Endothelial cell of umbilical vein (primary cell): ENCODE data around the gene ACOX1.

Source experiments
- CTCF ChIP-seq, 2 donors: IDR thresholded peaks; 1 replicate in 1 of 2; 2 replicates in 1 of 2; pipeline ENCODE4 v1.5.1; 2011; ENCODE audit warnings: low read length in 2 of 2, mild to moderate bottlenecking in 2 of 2, moderate library complexity in 2 of 2, control low read depth in 1 of 2, inconsistent platforms in 1 of 2, low read depth in 1 of 2; ENCODE audit not compliant: insufficient read depth in 1 of 2; ENCODE audit errors: extremely low read depth in 1 of 2
- EZH2 ChIP-seq: IDR thresholded peaks from 2 replicates; pipeline ENCODE4 v1.6.1; 2012; ENCODE audit warnings: borderline replicate concordance, low read depth, mild to moderate bottlenecking, moderate library complexity, low read length, inconsistent platforms; ENCODE audit not compliant: severe bottlenecking
- FOS ChIP-seq: IDR thresholded peaks from 2 replicates; pipeline ENCODE4 v1.6.1; 2011; ENCODE audit warnings: mild to moderate bottlenecking, low read length, moderate library complexity, borderline replicate concordance; ENCODE audit not compliant: insufficient read depth
- GATA2 ChIP-seq: IDR thresholded peaks from 2 replicates; pipeline ENCODE4 v1.7.0; 2011; ENCODE audit warnings: low read depth, mild to moderate bottlenecking, moderate library complexity, mixed read lengths, low read length; ENCODE audit not compliant: insufficient read length, insufficient read depth
- JUN ChIP-seq: IDR thresholded peaks from 2 replicates; pipeline ENCODE4 v1.6.1; 2011; ENCODE audit warnings: borderline replicate concordance, low read depth; ENCODE audit not compliant: insufficient read length, insufficient read depth
- MAX ChIP-seq: IDR thresholded peaks from 2 replicates; pipeline ENCODE4 v1.6.1; 2011; ENCODE audit not compliant: insufficient read depth, insufficient read length
- MYC ChIP-seq: IDR thresholded peaks from one replicate; pipeline ENCODE4 v1.6.1; 2011; ENCODE audit warnings: mild to moderate bottlenecking, low read depth, low read length
- POLR2A ChIP-seq: IDR thresholded peaks from 2 replicates; pipeline ENCODE4 v1.6.1; 2012; ENCODE audit warnings: low read depth, mild to moderate bottlenecking, control low read depth, low read length
- POLR2AphosphoS5 ChIP-seq: IDR thresholded peaks from 2 replicates; pipeline ENCODE4 v1.6.1; 2012; ENCODE audit warnings: low read depth, mild to moderate bottlenecking, control low read depth, low read length, moderate library complexity; ENCODE audit not compliant: insufficient read depth

- TF ChIP-seq CTCF (IDR thresholded peaks at IDR 0.05; ENCODE audit: extremely low read depth in 1 of 2, insufficient read depth in 1 of 2, low read depth in 1 of 2, low read length in 2 of 2): no peak
- TF ChIP-seq JUN: no peak
- no peak for TF ChIP-seq POLR2AphosphoS5
- no peak for TF ChIP-seq EZH2
- no peak for TF ChIP-seq FOS
- TF ChIP-seq MAX: no peak
- TF ChIP-seq MYC: no peak
- TF ChIP-seq POLR2A: no peak
- no peak for TF ChIP-seq GATA2
Observed at GRCh38 chr17:75937652-75938051, 41.3 kb downstream of the ACOX1 start.
